Neuron (in vitro differentiated cells): ENCODE data around the gene PRELID2.
"Not testable (repeated sequence)": the region's sequence is repeated elsewhere in the genome, so short reads cannot be mapped to it uniquely, and the experiment has no call there.

Source experiments
- H2AFZ ChIP-seq: one replicate; pipeline ENCODE4 v1.6.1; 2013; ENCODE audit warnings: low read depth, mild to moderate bottlenecking, inconsistent platforms, low read length, moderate library complexity
- H3K27me3 ChIP-seq: one replicate; pipeline ENCODE4 v1.6.1; 2013; ENCODE audit warnings: low read length; ENCODE audit not compliant: insufficient read depth
- H3K36me3 ChIP-seq: one replicate; pipeline ENCODE4 v1.6.1; 2013; ENCODE audit warnings: low read length; ENCODE audit not compliant: insufficient read depth
- H3K4me1 ChIP-seq: one replicate; pipeline ENCODE4 v1.6.1; 2013; ENCODE audit warnings: low read length; ENCODE audit not compliant: insufficient read depth
- H3K4me3 ChIP-seq: 2 replicates; pipeline ENCODE4 v1.5.1; 2013; ENCODE audit warnings: mild to moderate bottlenecking, low read length, moderate library complexity
- H3K9me3 ChIP-seq: one replicate; pipeline ENCODE4 v1.6.1; 2013; ENCODE audit warnings: low read length

Gene PRELID2

GRCh38 chr5:145803112-145804004, 31.8 kb downstream of the PRELID2 start:
- H3K4me3 ChIP-seq = no peak overlapping the region
- no peaks in the 10 kb centered on the region for H3K36me3 ChIP-seq
- H2AFZ ChIP-seq = no peak overlapping the region
- H3K9me3 ChIP-seq = no peaks in the 10 kb centered on the region
- no peaks in the 10 kb centered on the region for H3K27me3 ChIP-seq
- H3K4me1 ChIP-seq = no peaks in the 10 kb centered on the region

DNA sequence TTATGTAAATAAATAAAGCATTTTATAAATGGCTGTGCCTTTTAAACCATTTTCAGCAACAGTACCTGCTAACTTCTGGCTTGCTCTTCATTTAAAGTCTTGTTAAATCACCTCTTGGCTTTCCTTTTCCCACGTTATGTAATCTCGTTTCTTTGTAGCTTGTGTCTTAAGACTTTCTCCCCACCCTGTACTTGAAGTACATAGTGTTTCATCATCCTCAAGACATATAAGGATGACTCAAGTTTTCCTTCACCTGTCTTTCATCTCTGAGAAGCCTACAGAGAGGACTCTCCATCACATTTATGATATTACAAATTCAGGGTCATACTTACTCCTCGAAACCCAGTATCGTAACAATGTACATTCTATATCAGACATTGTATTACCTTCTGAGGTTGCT, 33.9 kb downstream of the PRELID2 start:
- no peak overlapping the region for H3K4me3 ChIP-seq
- H3K27me3 ChIP-seq = no peaks in the 10 kb centered on the region
- no peaks in the 10 kb centered on the region for H3K36me3 ChIP-seq
- H3K9me3 ChIP-seq = no peaks in the 10 kb centered on the region
- no peak overlapping the region for H2AFZ ChIP-seq
- H3K4me1 ChIP-seq = no peaks in the 10 kb centered on the region

GRCh38 chr5:145800181-145800580, 35.0 kb downstream of the PRELID2 start:
- no peaks in the 10 kb centered on the region for H3K27me3 ChIP-seq
- no peak overlapping the region for H3K4me3 ChIP-seq
- no peaks in the 10 kb centered on the region for H3K4me1 ChIP-seq
- no peaks in the 10 kb centered on the region for H3K9me3 ChIP-seq
- H2AFZ ChIP-seq = no peak overlapping the region
- H3K36me3 ChIP-seq = no peaks in the 10 kb centered on the region

DNA sequence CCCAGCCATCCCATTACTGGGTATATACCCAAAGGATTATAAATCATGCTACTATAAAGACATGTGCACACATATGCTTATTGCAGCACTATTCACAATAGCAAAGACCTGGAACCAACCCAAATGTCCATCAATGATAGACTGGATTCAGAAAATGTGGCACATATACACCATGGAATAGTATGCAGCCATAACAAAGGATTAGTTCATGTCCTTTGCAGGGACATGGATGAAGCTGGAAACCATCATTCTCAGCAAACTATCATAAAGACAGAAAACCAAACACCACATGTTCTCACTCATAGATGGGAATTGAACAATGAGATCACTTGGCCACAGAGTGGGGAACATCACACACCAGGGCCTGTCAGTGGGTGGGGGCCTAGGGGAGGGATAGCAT, 36.6 kb downstream of the PRELID2 start:
- not testable (repeated sequence) for H3K4me1 ChIP-seq, H3K27me3 ChIP-seq, H2AFZ ChIP-seq, H3K9me3 ChIP-seq, H3K4me3 ChIP-seq, H3K36me3 ChIP-seq

DNA sequence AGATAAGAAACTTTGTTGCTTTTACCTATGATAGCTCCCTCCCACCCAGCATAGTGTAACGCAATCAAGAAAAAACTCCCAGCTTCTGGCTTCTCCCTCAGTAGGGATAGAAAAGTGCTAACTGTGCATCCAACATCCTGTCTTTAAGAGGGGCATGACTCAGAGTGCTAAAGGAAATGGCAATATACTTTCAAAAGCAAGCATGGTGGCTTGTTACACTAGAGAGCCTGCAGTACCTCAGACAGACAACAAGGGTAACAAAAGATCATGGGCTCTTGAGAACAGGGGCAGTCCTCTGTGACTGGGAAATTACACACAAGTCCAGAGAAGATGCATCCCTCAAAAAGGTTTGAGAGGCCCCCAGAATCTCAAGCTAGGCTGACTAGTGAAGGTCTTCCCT, 37.8 kb downstream of the PRELID2 start:
- Histone ChIP-seq H3K27me3 (no peaks in the 10 kb centered on the region), H3K36me3 (no peaks in the 10 kb centered on the region), H3K4me1 (no peaks in the 10 kb centered on the region), H2AFZ (no peak overlapping the region), H3K4me3 (no peak overlapping the region), H3K9me3 (no peaks in the 10 kb centered on the region)

GRCh38 chr5:145796318-145796717, 38.8 kb downstream of the PRELID2 start:
- H3K4me3 ChIP-seq = no peak overlapping the region
- H2AFZ ChIP-seq = no peak overlapping the region
- no peaks in the 10 kb centered on the region for H3K27me3 ChIP-seq
- no peaks in the 10 kb centered on the region for H3K9me3 ChIP-seq
- H3K4me1 ChIP-seq = no peaks in the 10 kb centered on the region
- H3K36me3 ChIP-seq = no peaks in the 10 kb centered on the region

GRCh38 chr5:145793574-145793973, 41.6 kb downstream of the PRELID2 start:
- H3K4me3 ChIP-seq = no peak overlapping the region
- H3K9me3 ChIP-seq = no peaks in the 10 kb centered on the region
- H3K36me3 ChIP-seq = no peaks in the 10 kb centered on the region
- H3K27me3 ChIP-seq = no peaks in the 10 kb centered on the region
- H2AFZ ChIP-seq = no peak overlapping the region
- no peaks in the 10 kb centered on the region for H3K4me1 ChIP-seq

- H3K9me3 ChIP-seq = no peaks in the 10 kb centered on the region
- H3K27me3 ChIP-seq = no peaks in the 10 kb centered on the region
- H2AFZ ChIP-seq = no peak overlapping the region
- no peaks in the 10 kb centered on the region for H3K36me3 ChIP-seq
- no peak overlapping the region for H3K4me3 ChIP-seq
- H3K4me1 ChIP-seq = no peaks in the 10 kb centered on the region
These were observed 42.3 kb downstream of the PRELID2 start for GRCh38 chr5:145792840-145793239.

DNA sequence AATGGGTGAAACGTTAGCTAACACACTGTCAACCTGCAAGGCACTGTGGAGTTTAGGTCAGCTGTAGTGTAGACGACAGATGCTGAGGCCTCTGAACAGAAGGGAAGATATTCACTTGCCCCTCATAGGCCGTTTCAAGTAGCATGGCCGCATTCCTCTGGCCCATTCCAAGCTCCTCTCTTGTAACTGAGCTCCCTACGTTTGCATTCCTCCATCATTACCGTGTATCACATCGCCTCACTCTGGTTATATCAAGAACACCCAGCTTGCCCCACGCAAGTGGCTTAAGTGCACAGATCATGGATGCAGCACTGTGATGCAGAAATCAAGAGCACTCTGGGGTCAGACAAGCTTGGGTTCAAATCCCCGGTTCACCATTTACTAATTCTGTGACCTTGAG, 43.3 kb downstream of the PRELID2 start:
- H3K9me3 ChIP-seq = no peaks in the 10 kb centered on the region
- no peaks in the 10 kb centered on the region for H3K36me3 ChIP-seq
- H2AFZ ChIP-seq = no peak overlapping the region
- no peaks in the 10 kb centered on the region for H3K4me1 ChIP-seq
- H3K27me3 ChIP-seq = no peaks in the 10 kb centered on the region
- H3K4me3 ChIP-seq = no peak overlapping the region

- Histone ChIP-seq H3K4me1 (no peaks in the 10 kb centered on the region), H3K4me3 (no peak overlapping the region), H3K36me3 (no peaks in the 10 kb centered on the region), H3K9me3 (no peaks in the 10 kb centered on the region), H3K27me3 (no peaks in the 10 kb centered on the region), H2AFZ (no peak overlapping the region)
These were observed 47.1 kb downstream of the PRELID2 start for GRCh38 chr5:145787996-145788395.

DNA sequence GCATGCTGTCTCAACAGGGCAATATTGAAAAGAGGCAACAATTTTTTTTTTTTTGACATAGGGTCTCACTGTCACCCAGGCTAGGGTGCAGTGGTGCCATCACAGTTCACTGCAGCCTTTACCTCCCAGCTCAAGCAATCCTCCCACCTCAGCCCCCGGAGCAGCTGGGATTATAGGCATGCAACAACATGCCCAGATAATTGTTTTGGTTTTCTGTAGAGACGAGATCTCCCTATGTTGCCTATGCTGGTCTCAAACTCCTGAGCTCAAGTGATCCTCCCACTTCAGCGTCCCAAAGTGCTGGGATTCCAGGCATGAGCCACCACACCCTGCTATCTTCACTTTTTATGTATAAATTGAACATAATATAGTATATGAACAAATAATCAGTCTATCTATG, 47.6 kb downstream of the PRELID2 start:
- Histone ChIP-seq H3K27me3 (no peaks in the 10 kb centered on the region), H3K4me3 (no peak overlapping the region)

GRCh38 chr5:145787001-145787400, 48.1 kb downstream of the PRELID2 start:
- Histone ChIP-seq H2AFZ (no peak overlapping the region), H3K4me1 (peaks cover 3% of the 10 kb centered on the region), H3K27me3 (no peaks in the 10 kb centered on the region), H3K9me3 (no peaks in the 10 kb centered on the region), H3K4me3 (no peak overlapping the region), H3K36me3 (no peaks in the 10 kb centered on the region)

More for the DNA sequence above, 47.6 kb downstream of the PRELID2 start:
- Histone ChIP-seq H3K4me1 (no peaks in the 10 kb centered on the region), H2AFZ (no peak overlapping the region), H3K36me3 (no peaks in the 10 kb centered on the region), H3K9me3 (no peaks in the 10 kb centered on the region)

DNA sequence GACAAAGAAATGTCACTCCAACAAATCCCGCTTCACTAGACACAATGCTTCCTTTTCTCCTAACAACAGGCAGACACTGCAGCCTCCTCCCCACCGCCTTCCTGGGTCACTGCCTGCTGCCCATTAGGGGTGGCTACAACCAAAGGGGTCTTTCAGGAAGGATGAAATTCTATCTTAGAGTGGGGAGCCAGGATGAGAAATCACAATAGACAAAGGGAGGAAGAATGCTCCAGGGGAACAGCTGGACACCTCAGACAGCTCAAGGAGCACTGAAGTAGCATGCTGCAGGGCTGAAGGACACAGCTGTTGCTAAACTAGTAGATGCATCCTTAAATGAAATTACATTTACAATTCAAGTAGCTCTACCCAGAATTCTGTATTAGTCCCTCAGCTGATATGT, 54.2 kb downstream of the PRELID2 start:
- Histone ChIP-seq H3K36me3 (no peaks in the 10 kb centered on the region), H3K4me1 (peaks cover 13% of the 10 kb centered on the region), H3K4me3 (no peak overlapping the region), H3K9me3 (peaks cover 3% of the 10 kb centered on the region), H2AFZ (no peak overlapping the region), H3K27me3 (no peaks in the 10 kb centered on the region)
